GM12865 (cell line): ENCODE results near the gene PLXNC1.

ENCODE experiments used
- DNase-seq: peaks from one replicate; pipeline ENCODE4 v3.0.0; 2010; ENCODE audit warnings: low read depth
- H3K4me3 ChIP-seq: 2 replicates; pipeline ENCODE4 v1.5.1; 2011; ENCODE audit warnings: mild to moderate bottlenecking, low read depth, low read length, control low read depth
- TF ChIP-seq, protein P1 (sequence below): IDR thresholded peaks from 2 replicates; pipeline ENCODE4 v1.5.1; 2011; ENCODE audit warnings: low read length, control low read depth, low read depth, inconsistent platforms; ENCODE audit not compliant: insufficient read depth; ENCODE audit errors: missing control alignments

The PLXNC1 gene

DNA sequence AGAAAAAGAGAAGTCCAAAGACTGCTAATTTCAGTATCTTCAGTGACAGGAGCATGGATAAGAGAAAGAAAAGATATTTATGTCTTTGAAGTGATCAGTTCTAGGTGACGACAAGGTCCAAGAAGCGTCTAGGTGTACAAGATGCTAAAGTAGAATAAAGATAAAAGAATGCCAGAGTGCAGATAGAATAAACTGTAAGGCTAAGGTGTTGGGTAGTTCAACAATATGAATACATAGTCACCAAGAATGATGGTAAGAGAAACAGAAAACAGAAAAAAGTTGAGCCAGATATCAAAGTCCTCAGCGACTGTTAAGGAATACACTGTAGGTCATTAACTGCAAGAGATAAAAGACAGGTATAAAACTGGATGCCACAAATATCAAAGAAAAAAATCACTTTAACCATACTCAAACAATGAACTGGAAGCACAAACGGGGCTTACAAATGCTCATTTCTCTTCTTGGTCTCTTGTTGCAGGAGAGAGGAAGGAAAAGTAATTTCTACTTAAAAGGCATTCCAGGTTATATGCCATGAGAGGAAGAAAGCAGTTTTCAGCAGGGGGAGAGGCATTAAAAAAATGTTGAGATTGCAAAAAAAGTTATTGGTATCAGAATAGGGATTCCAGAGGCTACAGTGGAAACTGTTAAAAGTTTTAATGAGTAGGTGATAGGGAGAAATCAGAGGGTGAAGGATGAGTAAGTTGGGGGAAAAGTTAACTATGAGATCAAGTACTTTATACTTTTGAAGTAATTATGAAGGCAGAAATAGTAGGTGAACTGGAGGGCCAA is 189.8 kb downstream of the PLXNC1 start:
- no peak for DNase-seq
- H3K4me3 ChIP-seq: no peak overlapping the region
- TF ChIP-seq, protein P1, sequence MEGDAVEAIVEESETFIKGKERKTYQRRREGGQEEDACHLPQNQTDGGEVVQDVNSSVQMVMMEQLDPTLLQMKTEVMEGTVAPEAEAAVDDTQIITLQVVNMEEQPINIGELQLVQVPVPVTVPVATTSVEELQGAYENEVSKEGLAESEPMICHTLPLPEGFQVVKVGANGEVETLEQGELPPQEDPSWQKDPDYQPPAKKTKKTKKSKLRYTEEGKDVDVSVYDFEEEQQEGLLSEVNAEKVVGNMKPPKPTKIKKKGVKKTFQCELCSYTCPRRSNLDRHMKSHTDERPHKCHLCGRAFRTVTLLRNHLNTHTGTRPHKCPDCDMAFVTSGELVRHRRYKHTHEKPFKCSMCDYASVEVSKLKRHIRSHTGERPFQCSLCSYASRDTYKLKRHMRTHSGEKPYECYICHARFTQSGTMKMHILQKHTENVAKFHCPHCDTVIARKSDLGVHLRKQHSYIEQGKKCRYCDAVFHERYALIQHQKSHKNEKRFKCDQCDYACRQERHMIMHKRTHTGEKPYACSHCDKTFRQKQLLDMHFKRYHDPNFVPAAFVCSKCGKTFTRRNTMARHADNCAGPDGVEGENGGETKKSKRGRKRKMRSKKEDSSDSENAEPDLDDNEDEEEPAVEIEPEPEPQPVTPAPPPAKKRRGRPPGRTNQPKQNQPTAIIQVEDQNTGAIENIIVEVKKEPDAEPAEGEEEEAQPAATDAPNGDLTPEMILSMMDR: no peak

- DNase-seq: no peak
- no peak overlapping the region for H3K4me3 ChIP-seq
- TF ChIP-seq, protein P1: no peak
Measured at GRCh38 chr12:94340573-94340972, 192.2 kb downstream of the PLXNC1 start.

- TF ChIP-seq, protein P1: no peak
- no peak overlapping the region for H3K4me3 ChIP-seq
- DNase-seq: no peak
Measured at GRCh38 chr12:94353130-94353529, 204.8 kb downstream of the PLXNC1 start.
